PC-3 (cell line): ENCODE measurements around the gene SAFB. TPM values are rescaled to one million over a fixed set of nuclear protein-coding genes. Genes with fewer than 3 reads are reported as not detected.

ENCODE experiments used
- ATAC-seq: fragments of 200-7000 bp; cut with Tn5 transposase; 2 replicates; pipeline ENCODE4 v1.9.1; 2020; ENCODE audit warnings: mild to moderate bottlenecking, moderate library complexity
- BruUV-seq: library from RNA; stranded (reverse); fragments of 400-500 nt; replicated peaks from 2 replicates; lab custom pipeline; 2021; lab: Mats Ljungman, UMichigan
- CTCF ChIA-PET: fragments of 300-600 bp; sonication (Branson Sonifier 250); formaldehyde crosslinking; loops from one replicate; lab custom pipeline; 2022; ENCODE audit warnings: antibody characterized with exemption; lab: Charles Lee
- POLR2A ChIA-PET: fragments of 300-600 bp; sonication (Branson Sonifier 250); formaldehyde crosslinking; loops from one replicate; lab custom pipeline; 2022; ENCODE audit warnings: antibody characterized with exemption; ENCODE audit not compliant: unreplicated experiment; lab: Charles Lee
- DNase-seq: peaks from one replicate; pipeline ENCODE4 v3.0.0-alpha.2; 2015
- H2AFZ ChIP-seq: fragments of 300-600 bp; sonication (generic); 2 replicates; pipeline ENCODE4 v1.6.0; 2016; ENCODE audit warnings: antibody characterized with exemption, low read length
- H3F3A ChIP-seq: fragments of 300-600 bp; sonication (generic); one replicate; pipeline ENCODE4 v1.6.0; 2017; ENCODE audit warnings: antibody characterized with exemption, low read length, control low read depth, mild to moderate bottlenecking; ENCODE audit not compliant: unreplicated experiment
- H3K27ac ChIP-seq: fragments of 300-600 bp; sonication (generic); 2 replicates; pipeline ENCODE4 v1.5.1; 2016; ENCODE audit warnings: mild to moderate bottlenecking, low read length
- H3K27me3 ChIP-seq: fragments of 300-600 bp; sonication (generic); 2 replicates; pipeline ENCODE4 v1.6.1; 2016; ENCODE audit warnings: low read length, mixed read lengths
- H3K36me3 ChIP-seq: fragments of 300-600 bp; sonication (generic); 2 replicates; pipeline ENCODE4 v1.6.1; 2016; ENCODE audit warnings: low read depth, mixed run types, low read length, mixed read lengths
- H3K4me1 ChIP-seq: fragments of 300-600 bp; sonication (generic); 2 replicates; pipeline ENCODE4 v1.5.1; 2016; ENCODE audit warnings: low read length; ENCODE audit not compliant: insufficient read depth
- H3K4me2 ChIP-seq: fragments of 300-600 bp; sonication (generic); 2 replicates; pipeline ENCODE4 v1.6.0; 2016; ENCODE audit warnings: low read length
- H3K4me3 ChIP-seq: fragments of 300-600 bp; sonication (generic); 2 replicates; pipeline ENCODE4 v1.5.1; 2016; ENCODE audit warnings: mild to moderate bottlenecking, low read length, mixed read lengths
- H3K79me2 ChIP-seq: fragments of 300-600 bp; sonication (generic); 2 replicates; pipeline ENCODE4 v1.6.1; 2017; ENCODE audit warnings: low read length, mixed read lengths
- H3K9ac ChIP-seq: fragments of 300-600 bp; sonication (generic); 2 replicates; pipeline ENCODE4 v1.6.0; 2016; ENCODE audit warnings: mild to moderate bottlenecking, low read length
- H3K9me2 ChIP-seq: fragments of 300-600 bp; sonication (generic); replicated peaks from 2 replicates; pipeline ENCODE4 v1.6.1; 2016; ENCODE audit warnings: mixed run types, low read length, mixed read lengths
- H3K9me3 ChIP-seq: fragments of 300-600 bp; sonication (generic); 2 replicates; pipeline ENCODE4 v1.6.1; 2016; ENCODE audit warnings: low read length, mixed read lengths
- H4K20me1 ChIP-seq: fragments of 300-600 bp; sonication (generic); 2 replicates; pipeline ENCODE4 v1.6.1; 2016; ENCODE audit warnings: low read length, mixed read lengths
- EZH2 ChIP-seq: fragments of 300-600 bp; sonication (generic); IDR thresholded peaks from one replicate; pipeline ENCODE4 v1.6.1; 2017; ENCODE audit warnings: antibody characterized with exemption, mild to moderate bottlenecking, low read length; ENCODE audit not compliant: unreplicated experiment
- EZH2phosphoT487 ChIP-seq: fragments of 300-600 bp; sonication (generic); IDR thresholded peaks from 2 replicates; pipeline ENCODE4 v1.6.1; 2018; ENCODE audit warnings: mild to moderate bottlenecking, antibody characterized with exemption, low read length, borderline replicate concordance
- intact Hi-C: fragments of 100-400 bp; cut with micrococcal nuclease; formaldehyde crosslinking; loops from 2 replicates; pipeline ENCODE4 v1.9.0; 2023
- total RNA-seq: library from RNA; depleted of rRNA; stranded (reverse); fragments of >200 nt; gene quantifications from 2 replicates; pipeline ENCODE4 v1.2.3, GENCODE V29; 2014
- TF ChIP-seq, protein P1 (sequence below): fragments of 300-600 bp; sonication (generic); conservative IDR thresholded peaks from 2 replicates; pipeline ENCODE4 v1.5.1; 2017; ENCODE audit warnings: antibody characterized with exemption, low read depth, mild to moderate bottlenecking, low read length

SAFB gene
- total RNA-seq, 1 experiment from 2014 or later, result 94.9 TPM

DNA sequence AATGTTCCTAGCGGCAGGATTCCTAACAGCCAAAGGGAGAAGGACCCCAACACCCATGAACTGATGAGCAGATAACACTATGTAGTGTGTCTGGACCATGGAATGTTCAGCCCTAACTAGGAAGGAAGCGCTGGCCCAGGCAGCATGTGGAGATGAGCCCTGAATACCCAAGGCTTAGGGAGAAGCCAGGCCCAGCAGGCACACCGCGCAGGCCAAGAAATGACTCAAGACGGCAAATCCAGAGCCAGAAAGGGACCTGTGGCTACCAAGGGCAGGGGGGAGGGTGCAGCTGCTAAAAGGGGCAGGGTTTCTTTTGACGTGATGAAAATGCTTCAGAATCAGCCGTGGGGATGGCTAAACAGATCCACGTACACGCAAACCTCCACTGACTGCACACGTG is 34.4 kb upstream of the SAFB start:
- intact Hi-C loops, result no loop called here
- no peaks in the 10 kb centered on the region for H3K79me2 ChIP-seq
- ChIA-PET CTCF (no interaction called here), POLR2A (no interaction called here)
- ATAC-seq (no peak), DNase-seq (no peak)
- H3K27ac ChIP-seq, result no peak overlapping the region
- H3K4me3 ChIP-seq, result no peak overlapping the region
- H3K9me3 ChIP-seq, result no peaks in the 10 kb centered on the region
- H3K27me3 ChIP-seq, result no peaks in the 10 kb centered on the region
- H3K4me1 ChIP-seq, result no peaks in the 10 kb centered on the region
- no TSS peak for BruUV-seq
- no peaks in the 10 kb centered on the region for H3K9me2 ChIP-seq
- H3K36me3 ChIP-seq, result peaks cover 68% of the 10 kb centered on the region
- no peak overlapping the region for H3K4me2 ChIP-seq
- no peak overlapping the region for H2AFZ ChIP-seq
- 0 out of 2 replicates have a peak, but pooled peaks cover 4% of the 10 kb centered on the region for H4K20me1 ChIP-seq
- TF ChIP-seq EZH2phosphoT487, result no peak
- TF ChIP-seq, protein P1, sequence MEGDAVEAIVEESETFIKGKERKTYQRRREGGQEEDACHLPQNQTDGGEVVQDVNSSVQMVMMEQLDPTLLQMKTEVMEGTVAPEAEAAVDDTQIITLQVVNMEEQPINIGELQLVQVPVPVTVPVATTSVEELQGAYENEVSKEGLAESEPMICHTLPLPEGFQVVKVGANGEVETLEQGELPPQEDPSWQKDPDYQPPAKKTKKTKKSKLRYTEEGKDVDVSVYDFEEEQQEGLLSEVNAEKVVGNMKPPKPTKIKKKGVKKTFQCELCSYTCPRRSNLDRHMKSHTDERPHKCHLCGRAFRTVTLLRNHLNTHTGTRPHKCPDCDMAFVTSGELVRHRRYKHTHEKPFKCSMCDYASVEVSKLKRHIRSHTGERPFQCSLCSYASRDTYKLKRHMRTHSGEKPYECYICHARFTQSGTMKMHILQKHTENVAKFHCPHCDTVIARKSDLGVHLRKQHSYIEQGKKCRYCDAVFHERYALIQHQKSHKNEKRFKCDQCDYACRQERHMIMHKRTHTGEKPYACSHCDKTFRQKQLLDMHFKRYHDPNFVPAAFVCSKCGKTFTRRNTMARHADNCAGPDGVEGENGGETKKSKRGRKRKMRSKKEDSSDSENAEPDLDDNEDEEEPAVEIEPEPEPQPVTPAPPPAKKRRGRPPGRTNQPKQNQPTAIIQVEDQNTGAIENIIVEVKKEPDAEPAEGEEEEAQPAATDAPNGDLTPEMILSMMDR, result no peak
- no peak for TF ChIP-seq EZH2
- H3K9ac ChIP-seq, result no peak overlapping the region
- no peaks in the 10 kb centered on the region for H3F3A ChIP-seq

DNA sequence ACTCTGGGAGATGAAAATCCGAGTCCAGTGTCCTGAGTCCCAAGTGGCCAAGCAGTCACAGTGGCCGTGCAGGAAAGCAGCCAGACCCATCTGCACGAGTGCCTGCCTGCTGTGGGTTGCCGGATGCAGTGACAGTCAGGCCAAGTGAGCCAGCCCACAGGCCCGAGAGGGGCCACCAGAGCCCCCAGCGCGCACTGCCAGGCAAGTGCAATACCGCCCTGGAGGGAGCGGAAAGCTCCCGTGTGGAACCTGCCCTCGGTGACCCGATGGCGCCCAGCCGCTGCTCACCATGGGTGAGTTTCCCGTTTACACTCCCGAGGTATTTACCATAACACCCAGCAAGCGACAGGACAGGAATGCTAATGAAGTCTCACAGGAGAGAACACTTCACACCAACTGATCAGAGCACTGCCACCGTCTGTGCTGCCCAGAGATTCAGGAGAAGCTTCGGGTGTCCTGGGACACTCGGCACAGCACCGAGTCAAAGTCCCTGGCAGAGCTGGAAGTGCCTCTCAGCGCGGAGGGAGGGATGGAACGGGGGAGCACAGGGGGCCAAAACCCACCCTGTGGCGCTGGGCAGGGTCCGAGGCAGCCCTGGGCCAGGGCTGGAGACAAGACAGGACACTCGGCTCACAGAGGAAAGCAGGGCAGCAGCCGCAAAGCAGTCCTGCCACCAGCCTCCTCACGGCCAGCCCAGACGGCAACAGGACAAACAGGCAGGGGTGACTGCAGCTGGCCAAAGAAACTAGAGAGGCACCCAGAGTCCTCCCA is 33.8 kb upstream of the SAFB start:
- H3K27ac ChIP-seq, result no peak overlapping the region
- H3K4me1 ChIP-seq, result no peaks in the 10 kb centered on the region
- no TSS peak for BruUV-seq
- H3K4me2 ChIP-seq, result no peak overlapping the region
- peaks cover 74% of the 10 kb centered on the region for H3K36me3 ChIP-seq
- H3K9me2 ChIP-seq, result no peaks in the 10 kb centered on the region
- no peak overlapping the region for H3K4me3 ChIP-seq
- 0 out of 2 replicates have a peak, but pooled peaks cover 4% of the 10 kb centered on the region for H4K20me1 ChIP-seq
- ATAC-seq, result no peak
- H3K9ac ChIP-seq, result no peak overlapping the region
- H3F3A ChIP-seq, result no peaks in the 10 kb centered on the region
- no peaks in the 10 kb centered on the region for H3K79me2 ChIP-seq
- no peak for DNase-seq
- no peak for TF ChIP-seq EZH2phosphoT487
- TF ChIP-seq, protein P1, result no peak
- H2AFZ ChIP-seq, result no peak overlapping the region
- intact Hi-C loops, result no loop called here
- H3K27me3 ChIP-seq, result no peaks in the 10 kb centered on the region
- POLR2A ChIA-PET, result no interaction called here
- no peaks in the 10 kb centered on the region for H3K9me3 ChIP-seq
- CTCF ChIA-PET, result no interaction called here

DNA sequence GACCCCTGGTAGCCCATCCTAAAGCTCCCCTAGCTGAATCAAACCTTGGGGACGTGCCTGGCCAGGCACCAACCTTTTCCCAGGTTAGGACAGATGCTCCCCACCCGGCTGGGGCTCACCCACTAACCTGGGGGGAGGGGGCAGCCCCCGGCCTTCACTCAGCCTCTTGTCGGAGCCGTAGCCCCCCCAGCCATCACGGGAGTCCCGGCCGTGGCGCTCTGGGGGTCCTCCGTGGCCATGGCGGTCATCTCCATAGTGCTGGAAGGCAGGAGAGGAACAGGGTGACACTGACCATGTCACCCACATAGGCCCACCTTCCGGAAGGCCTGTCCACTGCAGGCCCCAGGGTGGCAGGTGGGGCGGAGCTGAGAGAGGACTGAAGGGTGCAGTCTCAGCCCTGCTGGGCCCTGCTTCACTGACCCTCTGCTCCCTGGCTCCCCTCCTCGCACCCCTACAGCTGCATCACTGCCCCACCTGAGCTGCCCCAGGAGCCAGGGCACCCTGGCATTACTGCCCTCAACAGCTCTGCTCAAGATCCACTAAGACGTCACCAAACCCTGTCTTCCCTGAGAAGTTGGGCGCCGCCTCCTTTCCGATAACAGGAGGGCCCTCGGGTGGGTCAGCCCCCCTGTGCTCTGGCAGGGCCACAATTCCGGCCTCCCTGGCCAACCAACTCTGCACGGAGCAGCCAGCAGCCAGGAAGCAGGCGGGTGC is 32.6 kb upstream of the SAFB start:
- Histone ChIP-seq H2AFZ (no peak overlapping the region), H3K27me3 (no peaks in the 10 kb centered on the region), H3K9me2 (no peaks in the 10 kb centered on the region), H3K27ac (no peak overlapping the region), H3K9ac (no peak overlapping the region), H3F3A (no peaks in the 10 kb centered on the region), H3K9me3 (no peaks in the 10 kb centered on the region), H3K36me3 (peaks cover 87% of the 10 kb centered on the region), H3K79me2 (no peaks in the 10 kb centered on the region), H3K4me1 (no peaks in the 10 kb centered on the region), H3K4me3 (no peak overlapping the region), H4K20me1 (0 out of 2 replicates have a peak, but pooled peaks cover 4% of the 10 kb centered on the region), H3K4me2 (no peak overlapping the region)
- DNase-seq (no peak), ATAC-seq (no peak)
- intact Hi-C loops, result no loop called here
- BruUV-seq, result no TSS peak
- ChIA-PET CTCF (no interaction called here), POLR2A (no interaction called here)
- no peak for TF ChIP-seq EZH2phosphoT487
- TF ChIP-seq EZH2, result no peak
- TF ChIP-seq, protein P1, result no peak
